ENCODE results near the gene MAPK1IP1L.

- TF ChIP-seq, protein P1, sequence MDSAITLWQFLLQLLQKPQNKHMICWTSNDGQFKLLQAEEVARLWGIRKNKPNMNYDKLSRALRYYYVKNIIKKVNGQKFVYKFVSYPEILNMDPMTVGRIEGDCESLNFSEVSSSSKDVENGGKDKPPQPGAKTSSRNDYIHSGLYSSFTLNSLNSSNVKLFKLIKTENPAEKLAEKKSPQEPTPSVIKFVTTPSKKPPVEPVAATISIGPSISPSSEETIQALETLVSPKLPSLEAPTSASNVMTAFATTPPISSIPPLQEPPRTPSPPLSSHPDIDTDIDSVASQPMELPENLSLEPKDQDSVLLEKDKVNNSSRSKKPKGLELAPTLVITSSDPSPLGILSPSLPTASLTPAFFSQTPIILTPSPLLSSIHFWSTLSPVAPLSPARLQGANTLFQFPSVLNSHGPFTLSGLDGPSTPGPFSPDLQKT (IDR thresholded peaks at IDR 0.05; ENCODE audit: borderline replicate concordance, low read depth, low read length): no peak
- no peak for TF ChIP-seq ZBTB8A (tag by site-specific recombination; IDR thresholded peaks at IDR 0.05)
- TF ChIP-seq CTCF (tag by site-specific recombination; IDR thresholded peaks at IDR 0.05): no peak
Measured at GRCh38 chr14:55028476-55028875, 23.0 kb upstream of the MAPK1IP1L start.
